Tibial nerve (tissue), 4 donors: Measurements from ENCODE around the gene RNF187. TPM values are rescaled to one million over a fixed set of nuclear protein-coding genes. Genes with fewer than 3 reads are reported as not detected.

Source experiments
- DNase-seq, 2 donors: peaks; one replicate each; pipeline ENCODE4 v3.0.0-alpha.2; 2019; ENCODE audit warnings: low spot score in 2 of 2
- H3K27ac ChIP-seq, 4 donors: fragments of 200-600 bp; sonication (generic) in 3 of 4; one replicate each; pipeline ENCODE4 v1.5.1; 2017 to 2019; ENCODE audit warnings: mild to moderate bottlenecking in 1 of 4
- H3K27me3 ChIP-seq, 2 donors: fragments of 200-600 bp; sonication (generic) in 1 of 2; one replicate each; pipeline versions ENCODE4 v1.5.1 to v1.6.0; 2017 to 2019
- H3K36me3 ChIP-seq, 3 donors: fragments of 200-600 bp; sonication (generic); one replicate each; pipeline ENCODE4 v1.5.1; 2018 to 2019
- H3K4me1 ChIP-seq, 4 donors: fragments of 200-600 bp; sonication (generic) in 3 of 4; one replicate each; pipeline ENCODE4 v1.5.1; 2017 to 2019
- H3K4me3 ChIP-seq, 4 donors: fragments of 200-600 bp; sonication (generic) in 3 of 4; one replicate each; pipeline ENCODE4 v1.5.1; 2017 to 2019; ENCODE audit warnings: mild to moderate bottlenecking in 1 of 4, moderate library complexity in 1 of 4
- H3K9me3 ChIP-seq, 4 donors: fragments of 200-600 bp; sonication (generic) in 3 of 4; one replicate each; pipeline ENCODE4 v1.5.1; 2017 to 2019
- CTCF ChIP-seq, 5 experiments: fragments of 200-600 bp in 3 of 5; fragments of 450-650 bp in 2 of 5; sonication (generic) in 3 of 5; IDR thresholded peaks; one replicate each; pipeline ENCODE4 v1.5.1; 2016 to 2019; ENCODE audit warnings: antibody characterized with exemption in 5 of 5, mild to moderate bottlenecking in 3 of 5, moderate library complexity in 2 of 5
- EP300 ChIP-seq, 2 donors: sonication (generic); formaldehyde crosslinking; IDR thresholded peaks; one replicate each; pipeline ENCODE4 v1.6.1; 2017; ENCODE audit warnings: antibody characterized with exemption in 2 of 2, mild to moderate bottlenecking in 1 of 2
- POLR2A ChIP-seq, 2 donors: fragments of 450-650 bp; IDR thresholded peaks; one replicate each; pipeline ENCODE4 v1.6.1; 2017; ENCODE audit warnings: antibody characterized with exemption in 2 of 2, mild to moderate bottlenecking in 2 of 2, moderate library complexity in 2 of 2
- WGBS, 2 donors: methylation state at CpG; one replicate each; pipeline ENCODE4 v1.1.5; 2018; 5-methylcytosine and 5-hydroxymethylcytosine counted together
- total RNA-seq, 4 donors: library from RNA; depleted of rRNA; stranded (reverse); fragments of >200 nt; gene quantifications; one replicate each; pipeline ENCODE4 v1.1.0, GENCODE V29; 2016

RNF187 gene
- 10 to 100 TPM; 38.1 to 89.0 (median 56.9) TPM for total RNA-seq

GRCh38 chr1:228487336-228488124, at the start of gene RNF187:
Gene RNF187 (plus strand): TSS chr1:228487382.
- Histone ChIP-seq H3K27ac (peak within 1 kb of the TSS; percentile 98 to 99 (median 98)), H3K9me3 (no peaks in the 10 kb centered on the region), H3K36me3 (peaks cover 0 to 32% (median 9%) of the 10 kb centered on the region in 3 donors), H3K27me3 (no peaks in the 10 kb centered on the region), H3K4me3 (peak within 1 kb of the TSS; percentile 87 to 92 (median 90)), H3K4me1 (peaks cover 0 to 45% (median 19%) of the 10 kb centered on the region in 4 donors)
- DNase-seq, result peak; percentile 82 to 84
- TF ChIP-seq EP300 (IDR thresholded peaks at IDR 0.05), result no peak
- peak in 1 of 2 donors; percentile 29 for TF ChIP-seq POLR2A (IDR thresholded peaks at IDR 0.05)
- WGBS, 2 donors, result 0 to 2% methylated on average over 34 to 52 of the region's 113 CpGs

- peaks cover 0 to 72% of the 10 kb centered on the region in 2 donors for H3K27me3 ChIP-seq
- H3K9me3 ChIP-seq, result no peaks in the 10 kb centered on the region
- WGBS, 2 donors, result 73 to 80% methylated on average over 7 of the region's 7 CpGs
- no peaks in the 10 kb centered on the region for H3K4me1 ChIP-seq
- H3K4me3 ChIP-seq, result no peak overlapping the region
- TF ChIP-seq CTCF (IDR thresholded peaks at IDR 0.05) (no peak), EP300 (IDR thresholded peaks at IDR 0.05) (no peak), POLR2A (IDR thresholded peaks at IDR 0.05) (no peak)
- DNase-seq, result no peak
- H3K27ac ChIP-seq, result no peak overlapping the region
- H3K36me3 ChIP-seq, result no peaks in the 10 kb centered on the region
Measured at GRCh38 chr1:228437424-228437962, 49.7 kb upstream of the RNF187 start.

- Histone ChIP-seq H3K27ac (no peak overlapping the region), H3K4me1 (no peaks in the 10 kb centered on the region), H3K9me3 (no peaks in the 10 kb centered on the region), H3K4me3 (no peak overlapping the region), H3K36me3 (no peaks in the 10 kb centered on the region), H3K27me3 (peaks cover 0 to 79% of the 10 kb centered on the region in 2 donors)
- TF ChIP-seq CTCF (IDR thresholded peaks at IDR 0.05) (no peak), EP300 (IDR thresholded peaks at IDR 0.05) (no peak), POLR2A (IDR thresholded peaks at IDR 0.05) (no peak)
- WGBS, 2 donors, result 57 to 63% methylated on average over 1 of the region's 1 CpG
- DNase-seq, result no peak
Measured at GRCh38 chr1:228438266-228438665, 48.9 kb upstream of the RNF187 start.

- Histone ChIP-seq H3K4me3 (no peak overlapping the region), H3K36me3 (no peaks in the 10 kb centered on the region), H3K4me1 (peaks cover 0 to 6% (median 5%) of the 10 kb centered on the region in 4 donors), H3K27me3 (peaks cover 0 to 87% of the 10 kb centered on the region in 2 donors), H3K27ac (no peak overlapping the region), H3K9me3 (no peaks in the 10 kb centered on the region)
- no peak for DNase-seq
- TF ChIP-seq POLR2A (IDR thresholded peaks at IDR 0.05) (no peak), EP300 (IDR thresholded peaks at IDR 0.05) (no peak), CTCF (IDR thresholded peaks at IDR 0.05) (no peak)
- 80 to 85% methylated on average over 9 of the region's 9 CpGs for WGBS, 2 donors
Measured at GRCh38 chr1:228440761-228441500, 46.3 kb upstream of the RNF187 start.

GRCh38 chr1:228443395-228443794, 43.8 kb upstream of the RNF187 start:
- no peaks in the 10 kb centered on the region for H3K36me3 ChIP-seq
- no peak overlapping the region for H3K27ac ChIP-seq
- H3K4me3 ChIP-seq, result no peak overlapping the region
- no peak for TF ChIP-seq EP300 (IDR thresholded peaks at IDR 0.05)
- TF ChIP-seq CTCF (IDR thresholded peaks at IDR 0.05), result no peak
- no peak for TF ChIP-seq POLR2A (IDR thresholded peaks at IDR 0.05)
- no peaks in the 10 kb centered on the region for H3K9me3 ChIP-seq
- H3K27me3 ChIP-seq, result peaks cover 0 to 96% of the 10 kb centered on the region in 2 donors
- peaks cover 0 to 11% (median 7%) of the 10 kb centered on the region in 4 donors for H3K4me1 ChIP-seq
- no peak for DNase-seq
